ENCODE data around the gene HHLA2. TPM values are rescaled to one million over a fixed set of nuclear protein-coding genes. Genes with fewer than 3 reads are reported as not detected.

The HHLA2 gene
- total and polyA plus RNA-seq, 12 donors = not detected

GRCh38 chr3:108341911-108342310 lies 45.6 kb downstream of the HHLA2 start:
- no peak for ATAC-seq
- intact Hi-C loops (cut with DNase I) = no loop called here
- Histone ChIP-seq H3K27me3 (no peaks in the 10 kb centered on the region), H3K36me3 (no peaks in the 10 kb centered on the region), H3K4me1 (peaks cover 0 to 4% (median 0%) of the 10 kb centered on the region in 9 donors), H3K27ac (no peak overlapping the region), H3K4me3 (no peak overlapping the region), H3K9me3 (no peaks in the 10 kb centered on the region)
- whole genome bisulfite sequencing, 2 donors = 69 to 92% methylated on average over 6 of the region's 6 CpGs
- DNase-seq = no peak
- no peak for TF ChIP-seq CTCF (IDR thresholded peaks at IDR 0.05)

- Histone ChIP-seq H3K9me3 (no peaks in the 10 kb centered on the region), H3K27me3 (no peaks in the 10 kb centered on the region), H3K36me3 (no peaks in the 10 kb centered on the region), H3K27ac (no peak overlapping the region), H3K4me3 (no peak overlapping the region), H3K4me1 (peaks cover 0 to 4% (median 0%) of the 10 kb centered on the region in 9 donors)
- WGBS, 2 donors = 59 to 65% methylated on average over 4 of the region's 4 CpGs
- DNase-seq = no peak
- no peak for ATAC-seq
- no peak for TF ChIP-seq CTCF (IDR thresholded peaks at IDR 0.05)
- intact Hi-C loops (cut with DNase I) = no loop called here
Measured at GRCh38 chr3:108342837-108343486, 46.6 kb downstream of the HHLA2 start.

GRCh38 chr3:108343491-108343890 lies 47.1 kb downstream of the HHLA2 start:
- Histone ChIP-seq H3K27me3 (no peaks in the 10 kb centered on the region), H3K4me3 (no peak overlapping the region), H3K9me3 (no peaks in the 10 kb centered on the region), H3K27ac (no peak overlapping the region), H3K4me1 (peaks cover 0 to 4% (median 0%) of the 10 kb centered on the region in 9 donors), H3K36me3 (no peaks in the 10 kb centered on the region)
- no peak for TF ChIP-seq CTCF (IDR thresholded peaks at IDR 0.05)
- DNase-seq = no peak
- intact Hi-C loops (cut with DNase I) = no loop called here
- ATAC-seq = no peak
- WGBS, 2 donors = 72 to 73% methylated on average over 4 of the region's 4 CpGs

GRCh38 chr3:108345492-108346205 lies 49.3 kb downstream of the HHLA2 start:
- TF ChIP-seq CTCF (IDR thresholded peaks at IDR 0.05) = no peak
- ATAC-seq = no peak
- 45 to 72% methylated on average over 6 of the region's 6 CpGs for WGBS, 2 donors

More at GRCh38 chr3:108345492-108346205, 49.3 kb downstream of the HHLA2 start:
- no peaks in the 10 kb centered on the region for H3K36me3 ChIP-seq
- no peaks in the 10 kb centered on the region for H3K27me3 ChIP-seq
- no peak overlapping the region for H3K4me3 ChIP-seq
- intact Hi-C loops (cut with DNase I) = no loop called here
- DNase-seq = no peak
- H3K9me3 ChIP-seq = no peaks in the 10 kb centered on the region
- no peak overlapping the region for H3K27ac ChIP-seq
- peaks cover 0 to 4% (median 0%) of the 10 kb centered on the region in 9 donors for H3K4me1 ChIP-seq

Measured in heart right ventricle (tissue), 16 donors.